ENCODE measurements around the gene FHIT.

- TF ChIP-seq, protein P1, sequence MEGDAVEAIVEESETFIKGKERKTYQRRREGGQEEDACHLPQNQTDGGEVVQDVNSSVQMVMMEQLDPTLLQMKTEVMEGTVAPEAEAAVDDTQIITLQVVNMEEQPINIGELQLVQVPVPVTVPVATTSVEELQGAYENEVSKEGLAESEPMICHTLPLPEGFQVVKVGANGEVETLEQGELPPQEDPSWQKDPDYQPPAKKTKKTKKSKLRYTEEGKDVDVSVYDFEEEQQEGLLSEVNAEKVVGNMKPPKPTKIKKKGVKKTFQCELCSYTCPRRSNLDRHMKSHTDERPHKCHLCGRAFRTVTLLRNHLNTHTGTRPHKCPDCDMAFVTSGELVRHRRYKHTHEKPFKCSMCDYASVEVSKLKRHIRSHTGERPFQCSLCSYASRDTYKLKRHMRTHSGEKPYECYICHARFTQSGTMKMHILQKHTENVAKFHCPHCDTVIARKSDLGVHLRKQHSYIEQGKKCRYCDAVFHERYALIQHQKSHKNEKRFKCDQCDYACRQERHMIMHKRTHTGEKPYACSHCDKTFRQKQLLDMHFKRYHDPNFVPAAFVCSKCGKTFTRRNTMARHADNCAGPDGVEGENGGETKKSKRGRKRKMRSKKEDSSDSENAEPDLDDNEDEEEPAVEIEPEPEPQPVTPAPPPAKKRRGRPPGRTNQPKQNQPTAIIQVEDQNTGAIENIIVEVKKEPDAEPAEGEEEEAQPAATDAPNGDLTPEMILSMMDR (IDR thresholded peaks at IDR 0.05 in 4 of 5, conservative IDR thresholded peaks at IDR 0.05 in 1 of 5): no peak
- no peak for TF ChIP-seq POLR2A (IDR thresholded peaks at IDR 0.05)
Measured at GRCh38 chr3:61018807-61019206, 232.4 kb downstream of the FHIT start.
